Stomach smooth muscle (tissue), 2 donors: ENCODE measurements around the gene CFDP1.

ENCODE experiments used
- H3K27ac ChIP-seq: one replicate; pipeline ENCODE4 v1.7.0; 2013; ENCODE audit warnings: mild to moderate bottlenecking, low read length, inconsistent platforms
- H3K27me3 ChIP-seq, 2 donors: one replicate each; pipeline ENCODE4 v1.7.0; 2013; ENCODE audit warnings: low read length in 2 of 2; ENCODE audit not compliant: insufficient read depth in 2 of 2, control insufficient read depth in 1 of 2
- H3K36me3 ChIP-seq, 2 donors: one replicate each; pipeline ENCODE4 v1.7.0; 2013; ENCODE audit warnings: low read length in 2 of 2; ENCODE audit not compliant: control insufficient read depth in 2 of 2, insufficient read depth in 2 of 2
- H3K4me1 ChIP-seq: one replicate; pipeline ENCODE4 v1.7.0; 2013; ENCODE audit warnings: low read length; ENCODE audit not compliant: control insufficient read depth, insufficient read depth
- H3K4me3 ChIP-seq, 2 donors: one replicate each; pipeline ENCODE4 v1.7.0; 2013; ENCODE audit warnings: low read length in 2 of 2
- H3K9ac ChIP-seq, 2 donors: one replicate each; pipeline ENCODE4 v1.7.0; 2013; ENCODE audit warnings: low read length in 2 of 2, mild to moderate bottlenecking in 1 of 2
- H3K9me3 ChIP-seq, 2 donors: one replicate each; pipeline ENCODE4 v1.7.0; 2013; ENCODE audit warnings: low read length in 2 of 2; ENCODE audit not compliant: control insufficient read depth in 2 of 2
- donor health status: healthy.
- donor health status: Pancreatic carcinoma.

CFDP1 gene

GRCh38 chr16:75306099-75306762, 127.1 kb downstream of the CFDP1 start:
- H3K27me3 ChIP-seq: no peaks in the 10 kb centered on the region
- no peaks in the 10 kb centered on the region for H3K9me3 ChIP-seq

GRCh38 chr16:75305364-75306098, 127.8 kb downstream of the CFDP1 start:
- H3K27ac ChIP-seq: peak overlapping the region; percentile 94
- no peaks in the 10 kb centered on the region for H3K9me3 ChIP-seq
- peaks cover 29% of the 10 kb centered on the region for H3K4me1 ChIP-seq
- H3K27me3 ChIP-seq: no peaks in the 10 kb centered on the region
- H3K36me3 ChIP-seq: peaks cover 0 to 7% of the 10 kb centered on the region in 2 donors
- H3K9ac ChIP-seq: peak overlapping the region; percentile 61 to 75
- peak overlapping the region in 1 of 2 donors; percentile 54 for H3K4me3 ChIP-seq

More at GRCh38 chr16:75306099-75306762, 127.1 kb downstream of the CFDP1 start:
- H3K9ac ChIP-seq: peak overlapping the region; percentile 61 to 75
- peaks cover 0 to 4% of the 10 kb centered on the region in 2 donors for H3K36me3 ChIP-seq
- H3K4me1 ChIP-seq: peaks cover 29% of the 10 kb centered on the region
- H3K27ac ChIP-seq: peak overlapping the region; percentile 94
- peak overlapping the region in 1 of 2 donors; percentile 54 for H3K4me3 ChIP-seq

GRCh38 chr16:75304521-75305363, 128.6 kb downstream of the CFDP1 start:
- Histone ChIP-seq H3K27ac (peak overlapping the region; percentile 94), H3K36me3 (peaks cover 0 to 9% of the 10 kb centered on the region in 2 donors), H3K4me1 (peaks cover 29% of the 10 kb centered on the region), H3K9me3 (no peaks in the 10 kb centered on the region), H3K4me3 (peak overlapping the region in 1 of 2 donors; percentile 54), H3K9ac (peak overlapping the region; percentile 61 to 75), H3K27me3 (no peaks in the 10 kb centered on the region)

GRCh38 chr16:75301804-75302203, 131.5 kb downstream of the CFDP1 start:
- no peak overlapping the region for H3K4me3 ChIP-seq
- peaks cover 0 to 11% of the 10 kb centered on the region in 2 donors for H3K36me3 ChIP-seq
- H3K27me3 ChIP-seq: no peaks in the 10 kb centered on the region
- no peak overlapping the region for H3K9ac ChIP-seq
- peaks cover 28% of the 10 kb centered on the region for H3K4me1 ChIP-seq
- H3K9me3 ChIP-seq: no peaks in the 10 kb centered on the region
- H3K27ac ChIP-seq: no peak overlapping the region

- no peak overlapping the region for H3K27ac ChIP-seq
- no peak overlapping the region for H3K9ac ChIP-seq
- H3K36me3 ChIP-seq: peaks cover 0 to 11% of the 10 kb centered on the region in 2 donors
Measured at GRCh38 chr16:75298267-75298666, 135.0 kb downstream of the CFDP1 start.

GRCh38 chr16:75296606-75297005, 136.7 kb downstream of the CFDP1 start:
- Histone ChIP-seq H3K27ac (no peak overlapping the region), H3K9ac (no peak overlapping the region), H3K9me3 (no peaks in the 10 kb centered on the region), H3K36me3 (peaks cover 0 to 13% of the 10 kb centered on the region in 2 donors), H3K4me3 (no peak overlapping the region), H3K4me1 (peaks cover 5% of the 10 kb centered on the region), H3K27me3 (no peaks in the 10 kb centered on the region)

More at GRCh38 chr16:75298267-75298666, 135.0 kb downstream of the CFDP1 start:
- Histone ChIP-seq H3K9me3 (no peaks in the 10 kb centered on the region), H3K4me3 (no peak overlapping the region), H3K27me3 (no peaks in the 10 kb centered on the region), H3K4me1 (peaks cover 8% of the 10 kb centered on the region)

GRCh38 chr16:75294773-75295459, 138.4 kb downstream of the CFDP1 start:
- Histone ChIP-seq H3K4me3 (no peak overlapping the region), H3K9me3 (no peaks in the 10 kb centered on the region), H3K9ac (peak overlapping the region in 1 of 2 donors; percentile 13), H3K4me1 (peaks cover 5% of the 10 kb centered on the region), H3K36me3 (peaks cover 0 to 12% of the 10 kb centered on the region in 2 donors), H3K27ac (no peak overlapping the region), H3K27me3 (no peaks in the 10 kb centered on the region)

GRCh38 chr16:75293772-75294171, 139.5 kb downstream of the CFDP1 start:
- peaks cover 5% of the 10 kb centered on the region for H3K4me1 ChIP-seq
- no peaks in the 10 kb centered on the region for H3K9me3 ChIP-seq
- H3K9ac ChIP-seq: peak overlapping the region in 1 of 2 donors; percentile 56
- H3K4me3 ChIP-seq: peak overlapping the region; percentile 23 to 41
- peaks cover 0 to 11% of the 10 kb centered on the region in 2 donors for H3K36me3 ChIP-seq
- peak overlapping the region; percentile 53 for H3K27ac ChIP-seq
- H3K27me3 ChIP-seq: no peaks in the 10 kb centered on the region

- Histone ChIP-seq H3K27me3 (no peaks in the 10 kb centered on the region), H3K9ac (peak overlapping the region in 1 of 2 donors; percentile 56), H3K4me1 (peaks cover 5% of the 10 kb centered on the region), H3K9me3 (no peaks in the 10 kb centered on the region), H3K4me3 (peak overlapping the region; percentile 23 to 41), H3K27ac (peak overlapping the region; percentile 53), H3K36me3 (peaks cover 0 to 9% of the 10 kb centered on the region in 2 donors)
Measured at GRCh38 chr16:75293173-75293572, 140.1 kb downstream of the CFDP1 start.

- Histone ChIP-seq H3K27me3 (no peaks in the 10 kb centered on the region), H3K9ac (no peak overlapping the region), H3K36me3 (peaks cover 0 to 9% of the 10 kb centered on the region in 2 donors), H3K27ac (peak overlapping the region; percentile 53), H3K4me1 (peaks cover 5% of the 10 kb centered on the region), H3K9me3 (no peaks in the 10 kb centered on the region), H3K4me3 (no peak overlapping the region)
Measured at GRCh38 chr16:75292691-75293090, 140.6 kb downstream of the CFDP1 start.
